HG03442 (cell line): ENCODE data around the gene PARP11.
"Not testable (repeated sequence)": the region's sequence is repeated elsewhere in the genome, so short reads cannot be mapped to it uniquely, and the experiment has no call there.

Experiments used
- ATAC-seq: cut with Tn5 transposase; IDR thresholded peaks from one replicate; pipeline ENCODE4 v1.9.1; 2021; ENCODE audit warnings: mild to moderate bottlenecking, moderate library complexity; ENCODE audit not compliant: unreplicated experiment

Gene PARP11

DNA sequence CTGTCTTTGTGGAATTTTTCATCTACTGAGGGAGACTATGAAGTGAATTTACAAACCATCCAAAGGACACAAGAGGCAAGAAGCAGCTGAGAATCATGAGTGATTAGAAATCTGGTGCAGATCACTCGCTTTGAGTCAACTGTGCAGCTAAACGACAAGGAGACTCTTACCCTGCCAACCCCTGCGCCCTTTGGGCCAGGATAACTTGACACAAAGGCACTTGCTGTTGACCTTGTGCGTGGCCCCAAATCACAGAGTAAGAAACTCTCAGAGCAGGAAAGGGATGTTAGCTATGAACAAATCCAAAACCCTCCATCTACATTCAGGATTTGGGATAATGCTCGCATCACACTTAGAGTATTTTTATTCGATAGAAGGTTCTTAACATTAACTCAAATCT lies 11.5 kb upstream of the PARP11 start:
- no peak for ATAC-seq

GRCh38 chr12:3882896-3883564 lies 9.8 kb upstream of the PARP11 start:
- ATAC-seq = no peak

DNA sequence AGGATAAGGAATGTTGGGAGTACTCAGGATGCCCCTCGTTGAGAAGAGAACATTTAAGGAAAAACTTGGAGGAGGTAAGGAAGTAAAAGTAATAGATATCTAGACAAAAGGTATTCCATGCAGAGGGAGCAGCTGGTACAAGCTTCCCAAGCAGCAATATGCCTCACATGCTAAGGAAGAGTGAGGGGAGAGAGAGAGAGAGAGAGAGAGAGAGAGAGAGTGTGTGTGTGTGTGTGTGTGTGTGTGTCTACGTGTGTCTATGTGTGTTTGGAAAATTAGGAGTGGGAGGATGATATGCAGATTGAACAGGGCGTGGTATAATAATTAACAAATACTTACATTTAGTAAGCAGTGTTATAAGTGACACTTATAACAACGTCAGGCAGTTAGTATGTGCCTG lies 9.2 kb upstream of the PARP11 start:
- no peak for ATAC-seq

- no peak for ATAC-seq
Observed at GRCh38 chr12:3881281-3881950, 8.2 kb upstream of the PARP11 start.

- no peak for ATAC-seq
Observed at GRCh38 chr12:3879846-3880245, 6.6 kb upstream of the PARP11 start.

GRCh38 chr12:3871356-3871755 lies 1.8 kb downstream of the PARP11 start:
- ATAC-seq = no peak

DNA sequence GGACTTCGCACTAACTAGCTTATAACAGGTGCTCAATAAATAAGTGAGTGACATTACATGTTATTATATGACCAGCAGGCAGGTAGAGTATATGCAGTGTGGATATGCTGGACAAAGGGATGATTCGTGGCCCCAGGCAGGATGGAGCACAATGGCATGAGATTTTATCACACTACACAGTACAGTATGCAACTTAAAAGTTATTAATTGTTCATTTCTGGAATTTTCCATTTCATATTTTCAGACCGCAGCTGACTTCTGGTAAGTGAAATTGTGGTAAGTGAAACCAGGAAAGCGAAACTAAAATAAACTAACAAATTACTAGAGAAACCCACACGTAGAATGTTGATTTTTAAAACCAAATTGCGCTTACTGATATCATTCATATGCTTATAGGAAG lies 3.3 kb downstream of the PARP11 start:
- ATAC-seq = no peak

DNA sequence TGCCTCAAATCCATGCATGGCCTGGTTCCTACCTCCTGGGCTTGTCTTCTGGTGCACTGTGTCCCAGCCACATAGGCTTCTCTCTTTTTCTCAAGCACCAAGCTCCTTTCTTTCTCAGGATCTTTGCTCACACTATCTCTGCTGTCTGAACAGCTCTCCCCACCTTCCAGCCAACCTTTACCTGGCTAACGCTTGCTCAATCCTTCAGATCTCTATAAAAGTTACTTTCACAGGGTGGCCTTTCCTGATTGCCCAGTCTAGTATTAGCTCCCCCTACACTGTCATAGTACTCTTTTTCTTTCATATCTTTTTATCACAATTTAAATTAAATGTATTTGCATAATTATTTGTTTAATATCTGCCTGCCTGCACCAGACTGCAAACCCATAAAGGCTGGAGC lies 3.8 kb downstream of the PARP11 start:
- ATAC-seq = no peak

- ATAC-seq = no peak
Observed at GRCh38 chr12:3863756-3864155, 9.4 kb downstream of the PARP11 start.

DNA sequence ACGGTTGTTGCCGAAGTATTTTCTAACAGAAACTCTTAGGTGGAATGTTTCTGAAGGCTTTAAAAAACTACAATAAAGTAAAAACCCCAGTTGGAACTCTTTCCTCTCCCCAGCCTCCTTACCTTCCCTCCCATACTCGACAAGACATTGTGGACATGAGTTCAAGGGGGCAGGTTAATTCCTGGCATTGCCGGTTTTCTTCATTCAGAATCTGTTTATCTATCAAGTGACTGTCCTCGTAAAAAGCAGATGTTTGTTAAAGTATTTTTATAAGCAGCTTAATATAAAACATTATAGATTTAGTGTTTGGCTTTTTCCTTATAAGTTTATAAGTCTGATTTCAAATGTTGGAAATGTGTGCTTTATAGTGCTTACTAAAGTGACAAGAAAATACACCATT lies 30.7 kb downstream of the PARP11 start:
- no peak for ATAC-seq

DNA sequence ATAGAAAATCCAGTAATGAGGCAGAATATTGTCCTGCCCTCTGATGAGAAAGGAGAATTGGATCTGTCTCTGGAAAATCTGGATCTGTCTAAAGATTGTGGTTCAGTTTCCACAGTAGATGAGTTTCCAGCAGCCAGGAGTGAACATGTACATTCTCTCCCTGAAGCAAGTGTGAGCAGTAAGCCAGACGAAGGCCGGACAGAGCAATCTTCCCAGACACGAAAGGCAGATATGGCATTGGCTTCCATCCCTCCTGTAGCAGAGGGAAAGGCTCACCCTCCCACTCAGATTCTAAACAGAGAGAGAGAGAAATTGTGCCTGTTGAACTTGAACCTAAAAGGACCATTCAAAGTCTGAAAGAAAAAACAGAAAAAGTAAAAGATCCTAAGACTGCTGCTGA lies 31.4 kb downstream of the PARP11 start:
- ATAC-seq = no peak

DNA sequence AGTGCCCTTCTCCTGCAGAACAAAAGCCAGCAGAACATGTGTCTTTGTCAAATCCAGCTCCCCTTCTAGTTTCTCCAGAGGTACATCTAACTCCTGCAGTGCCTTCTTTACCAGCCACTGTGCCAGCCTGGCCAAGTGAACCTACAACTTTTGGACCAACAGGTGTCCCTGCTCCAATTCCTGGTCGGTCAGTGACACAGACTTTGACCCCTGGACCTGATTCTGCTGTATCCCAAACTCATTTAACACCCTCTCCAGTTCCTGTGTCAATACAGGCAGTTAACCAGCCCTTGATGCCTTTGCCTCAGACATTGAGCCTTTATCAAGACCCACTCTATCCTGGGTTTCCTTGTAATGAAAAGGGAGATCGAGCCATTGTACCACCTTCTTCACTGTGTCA lies 32.4 kb downstream of the PARP11 start:
- ATAC-seq = not testable (repeated sequence)

- not testable (repeated sequence) for ATAC-seq
Observed at GRCh38 chr12:3839745-3840144, 33.5 kb downstream of the PARP11 start.

- ATAC-seq = not testable (repeated sequence)
Observed at GRCh38 chr12:3838701-3839548, 34.3 kb downstream of the PARP11 start.

GRCh38 chr12:3838076-3838475 lies 35.1 kb downstream of the PARP11 start:
- no peak for ATAC-seq

DNA sequence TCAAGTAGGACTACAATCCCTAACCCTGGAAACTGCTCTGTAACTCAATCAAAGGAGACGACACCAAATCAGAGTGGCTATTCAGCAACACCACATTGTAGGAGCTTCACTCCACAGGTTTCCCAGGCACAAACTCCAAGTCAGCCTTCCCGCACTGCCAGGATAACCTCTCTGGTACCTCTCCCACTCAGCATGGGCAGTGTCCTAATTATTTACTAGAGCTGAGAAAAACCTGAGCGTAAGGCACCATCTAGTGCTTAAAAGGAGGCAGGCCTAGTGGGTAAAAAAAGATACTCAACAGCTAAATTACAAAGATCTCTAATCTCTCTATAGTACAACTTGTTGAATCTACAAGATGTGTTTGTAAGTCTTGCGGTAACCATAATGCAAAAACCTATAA lies 36.1 kb downstream of the PARP11 start:
- ATAC-seq = no peak

- no peak for ATAC-seq
Observed at GRCh38 chr12:3836641-3837040, 36.6 kb downstream of the PARP11 start.

DNA sequence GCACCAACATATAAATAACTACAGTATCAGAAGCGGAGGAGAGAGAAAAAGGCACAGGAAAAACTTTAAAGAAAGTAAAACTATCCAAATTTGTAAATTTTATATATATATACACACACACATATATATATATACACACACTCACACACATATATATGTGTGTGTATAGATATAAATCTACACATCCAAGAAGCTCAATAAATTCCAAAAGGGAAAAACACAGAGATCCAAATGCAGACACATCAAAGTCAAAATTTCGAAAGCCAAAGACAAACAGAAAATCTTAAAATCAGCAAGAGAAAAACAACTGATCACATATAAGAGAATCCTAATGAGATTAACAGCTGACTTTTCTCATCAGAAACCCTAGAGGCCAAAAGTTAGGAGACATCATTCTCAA lies 37.3 kb downstream of the PARP11 start:
- ATAC-seq = no peak

DNA sequence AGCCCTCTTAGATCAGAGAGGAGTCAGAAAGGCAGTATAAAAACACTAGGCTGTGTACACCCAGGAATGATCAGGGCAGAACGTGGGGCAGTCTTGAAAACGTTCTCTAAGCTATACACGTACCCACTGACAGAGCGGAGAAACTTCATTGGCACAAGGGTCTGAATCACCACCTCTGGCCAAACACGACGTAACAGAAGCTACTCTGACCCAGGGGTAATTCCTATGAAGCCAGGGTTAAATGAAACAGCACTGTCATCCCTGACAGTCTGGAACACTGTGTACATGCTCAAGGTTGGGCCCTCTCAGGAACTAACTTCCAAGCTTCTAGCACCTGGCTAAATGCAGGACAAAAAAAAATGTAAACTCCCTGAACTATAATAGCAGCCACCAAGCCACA lies 38.4 kb downstream of the PARP11 start:
- no peak for ATAC-seq

- no peak for ATAC-seq
Observed at GRCh38 chr12:3833670-3834310, 39.4 kb downstream of the PARP11 start.

- ATAC-seq = no peak
Observed at GRCh38 chr12:3832738-3833137, 40.5 kb downstream of the PARP11 start.
